Stimulated activated CD8-positive, alpha-beta memory T cell treated with anti-CD3 and anti-CD28 coated beads, Interleukin-4, amount 100 ng/mL, for 24 hours (primary cell): ENCODE data around the gene TLE2.

Experiments
- DNase-seq: peaks from one replicate; pipeline ENCODE4 v3.0.0-alpha.2; 2020; ENCODE audit warnings: low read depth

TLE2 gene

GRCh38 chr19:3036119-3036976 lies 7.3 kb upstream of the TLE2 start:
- DNase-seq: peak; percentile 75

GRCh38 chr19:3035542-3036118 lies 6.5 kb upstream of the TLE2 start:
- peak; percentile 85 for DNase-seq

GRCh38 chr19:3034656-3035541 lies 5.8 kb upstream of the TLE2 start:
- DNase-seq: no peak

- DNase-seq: no peak
Observed at GRCh38 chr19:3034406-3034655, 5.3 kb upstream of the TLE2 start.

- no peak for DNase-seq
Observed at GRCh38 chr19:3033595-3034405, 4.7 kb upstream of the TLE2 start.

GRCh38 chr19:3031607-3031867 lies 2.5 kb upstream of the TLE2 start:
- DNase-seq: no peak

GRCh38 chr19:3028305-3029064 lies 595 bp downstream of the TLE2 start:
- DNase-seq: no peak

- no peak for DNase-seq
Observed at GRCh38 chr19:3027981-3028304, 1.1 kb downstream of the TLE2 start.

GRCh38 chr19:3027292-3027691 lies 1.8 kb downstream of the TLE2 start:
- no peak for DNase-seq

GRCh38 chr19:3026768-3027167 lies 2.3 kb downstream of the TLE2 start:
- DNase-seq: no peak

- DNase-seq: no peak
Observed at GRCh38 chr19:3025549-3025886, 3.6 kb downstream of the TLE2 start.

GRCh38 chr19:3024870-3025548 lies 4.1 kb downstream of the TLE2 start:
- DNase-seq: no peak

GRCh38 chr19:3024509-3024869 lies 4.6 kb downstream of the TLE2 start:
- no peak for DNase-seq

- no peak for DNase-seq
Observed at GRCh38 chr19:3020321-3020960, 8.6 kb downstream of the TLE2 start.

GRCh38 chr19:3019211-3019854 lies 9.7 kb downstream of the TLE2 start:
- DNase-seq: no peak

- DNase-seq: no peak
Observed at GRCh38 chr19:3017923-3018322, 11.2 kb downstream of the TLE2 start.

GRCh38 chr19:3015126-3016057 lies 13.7 kb downstream of the TLE2 start:
- no peak for DNase-seq

GRCh38 chr19:3014135-3014534 lies 14.9 kb downstream of the TLE2 start:
- no peak for DNase-seq

- DNase-seq: no peak
Observed at GRCh38 chr19:3013263-3013725, 15.8 kb downstream of the TLE2 start.
